HepG2 (cell line): ENCODE data around the gene ADAMTS13. TPM values are rescaled to one million over a fixed set of nuclear protein-coding genes. Genes with fewer than 3 reads are reported as not detected.

Experiments
- BRD4 ChIP-seq: sonication (generic); formaldehyde crosslinking; IDR thresholded peaks from 2 replicates; pipeline ENCODE4 v1.4.0; 2020; ENCODE audit warnings: missing genetic modification reagents
- DZIP1 ChIP-seq: sonication (generic); formaldehyde crosslinking; IDR thresholded peaks from 2 replicates; pipeline ENCODE4 v1.5.0; 2020; ENCODE audit warnings: mild to moderate bottlenecking, missing genetic modification reagents
- ELF3 ChIP-seq: IDR thresholded peaks from 2 replicates; pipeline ENCODE4 v1.6.1; 2016; ENCODE audit warnings: missing genetic modification reagents, missing compliant biosample characterization
- FOSL1 ChIP-seq: sonication (generic); formaldehyde crosslinking; IDR thresholded peaks from 2 replicates; pipeline ENCODE4 v1.9.0; 2021; ENCODE audit warnings: missing genetic modification reagents, borderline replicate concordance
- FUBP1 ChIP-seq: sonication (generic); formaldehyde crosslinking; IDR thresholded peaks from 2 replicates; pipeline ENCODE4 v1.5.1; 2020; ENCODE audit warnings: missing genetic modification reagents, mild to moderate bottlenecking, borderline replicate concordance
- MBNL3 ChIP-seq: fragments of 250-450 bp; sonication (Bioruptor Pico); conservative IDR thresholded peaks from 2 replicates; pipeline ENCODE4 v1.8.0; 2022; ENCODE audit warnings: mild to moderate bottlenecking, inconsistent platforms
- MEIS2 ChIP-seq: sonication (generic); formaldehyde crosslinking; IDR thresholded peaks from 2 replicates; pipeline ENCODE4 v1.9.0; 2021; ENCODE audit warnings: mild to moderate bottlenecking, missing genetic modification reagents
- SNAPC5 ChIP-seq: sonication (generic); formaldehyde crosslinking; IDR thresholded peaks from 2 replicates; pipeline ENCODE4 v1.8.1; 2023; ENCODE audit warnings: mild to moderate bottlenecking, missing genetic modification reagents, borderline replicate concordance
- SOX6 ChIP-seq, 2 experiments: fragments of 450-650 bp in 1 of 2; sonication (generic) in 1 of 2; formaldehyde crosslinking in 1 of 2; IDR thresholded peaks; 2 replicates each; pipeline versions ENCODE4 v1.4.0 to v1.6.1; 2017 to 2020; ENCODE audit warnings: antibody characterized with exemption in 1 of 2, mild to moderate bottlenecking in 1 of 2, missing genetic modification reagents in 1 of 2
- ZBTB40 ChIP-seq, 2 experiments: fragments of 450-650 bp in 1 of 2; sonication (generic) in 1 of 2; formaldehyde crosslinking in 1 of 2; IDR thresholded peaks; 2 replicates each; pipeline versions ENCODE4 v1.6.1 to v1.8.0; 2016 to 2022; ENCODE audit warnings: antibody characterized with exemption in 1 of 2, mild to moderate bottlenecking in 1 of 2, missing genetic modification reagents in 1 of 2
- ZNF121 ChIP-seq: sonication (generic); formaldehyde crosslinking; IDR thresholded peaks from 2 replicates; pipeline ENCODE4 v1.5.0; 2020; ENCODE audit warnings: mild to moderate bottlenecking, missing genetic modification reagents
- ZNF441 ChIP-seq: sonication (generic); formaldehyde crosslinking; IDR thresholded peaks from 2 replicates; pipeline ENCODE4 v1.7.0; 2021; ENCODE audit warnings: missing genetic modification reagents, borderline replicate concordance
- ZNF75D ChIP-seq: sonication (generic); formaldehyde crosslinking; IDR thresholded peaks from 2 replicates; pipeline ENCODE4 v1.8.1; 2023; ENCODE audit warnings: missing genetic modification reagents, mild to moderate bottlenecking, borderline replicate concordance
- polyA plus RNA-seq, 8 experiments: library from polyadenylated mRNA; depleted of rRNA in 3 of 8; stranded (reverse) in 7 of 8; unstranded in 1 of 8; fragments of >200 nt; fragmentation: Illumina TruSeq in 4 of 8; extraction: Trizol in 4 of 8; gene quantifications; 2 replicates each; pipeline versions ENCODE4 v1.2.1 to v1.2.3, GENCODE V29; 2011 to 2016; ENCODE audit warnings: low read depth in 4 of 8, missing spikeins in 1 of 8, mixed read lengths in 1 of 8; ENCODE audit not compliant: insufficient read depth in 1 of 8
- total RNA-seq, 5 experiments: library from RNA; depleted of rRNA; stranded (reverse); fragments of >200 nt; fragmentation: Illumina TruSeq; extraction: Trizol; gene quantifications; 2 replicates each; pipeline ENCODE4 v1.2.3, GENCODE V29; 2016; ENCODE audit warnings: low read depth in 1 of 5

ADAMTS13 gene
- total and polyA plus RNA-seq, 2 of the 13 experiments (the other 11 are each of a cell fraction or from before 2014, with no cell fraction given) = 0.91 to 4.5 TPM

GRCh38 chr9:133417541-133418461, 4.4 kb upstream of the ADAMTS13 start, which contains the start of gene REXO4 (continued):
- TF ChIP-seq BRD4 (CRISPR knock-in tag) = peak; percentile 52; the same call in 1 of the 2 replicates
- TF ChIP-seq DZIP1 (CRISPR knock-in tag) = no peak
- no peak for TF ChIP-seq MBNL3 (CRISPR knock-in tag)
- TF ChIP-seq SOX6 (IDR thresholded peaks at IDR 0.05) = no peak
- peak; percentile 76 for TF ChIP-seq SOX6 (CRISPR knock-in tag; IDR thresholded peaks at IDR 0.05)
- peak; percentile 54; the same call in 1 of the 2 replicates for TF ChIP-seq ELF3 (CRISPR knock-in tag)
- no peak for TF ChIP-seq ZNF441 (CRISPR knock-in tag)
- no peak for TF ChIP-seq SNAPC5
- 0 out of 2 replicates have a peak, but pooled peaks have one; percentile 18 for TF ChIP-seq FOSL1 (CRISPR knock-in tag)
- peak; percentile 99 for TF ChIP-seq ZBTB40 (IDR thresholded peaks at IDR 0.05)
- peak; percentile 79 for TF ChIP-seq ZBTB40 (CRISPR knock-in tag; IDR thresholded peaks at IDR 0.05)
- peak; percentile 79; the same call in 1 of the 2 replicates for TF ChIP-seq ZNF75D (CRISPR knock-in tag)
- peak; percentile 60; the same call in 1 of the 2 replicates for TF ChIP-seq MEIS2 (CRISPR knock-in tag)
- peak; percentile 52; the same call in 1 of the 2 replicates for TF ChIP-seq ZNF121
- no peak for TF ChIP-seq FUBP1
